Measurements from ENCODE around the gene AMH. TPM values are rescaled to one million over a fixed set of nuclear protein-coding genes. Genes with fewer than 3 reads are reported as not detected.

The AMH gene
- total and polyA plus RNA-seq, 4 donors = 0.73 to 3.5 (median 1.8) TPM

DNA sequence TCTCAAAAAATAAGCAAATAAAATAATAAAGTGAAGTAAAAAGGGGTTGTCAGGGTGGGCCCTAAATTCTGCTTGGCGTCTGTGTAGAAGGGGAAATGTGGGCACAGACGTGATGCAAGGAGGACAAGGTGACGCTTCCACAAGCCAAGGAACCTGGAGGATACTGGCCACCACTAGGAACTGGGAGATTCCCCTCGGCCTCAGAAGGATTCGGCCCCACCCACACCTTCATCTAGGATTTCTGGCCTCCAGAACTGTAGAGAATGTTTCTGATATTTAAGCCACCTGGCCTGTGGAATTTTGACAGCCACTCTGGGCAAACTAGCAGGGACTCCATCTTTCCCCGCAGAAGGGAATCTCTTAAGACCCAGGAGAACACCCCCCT lies 14.1 kb upstream of the AMH start:
- Histone ChIP-seq H3K9me3 (ENCODE audit: control insufficient read depth in 4 of 4, insufficient read depth in 3 of 4, low read length in 3 of 4) (no peaks in the 10 kb centered on the region), H3K36me3 (ENCODE audit: control insufficient read depth in 4 of 4, insufficient read depth in 4 of 4, low read length in 4 of 4) (peaks cover 0 to 36% (median 6%) of the 10 kb centered on the region in 4 donors), H3K4me3 (peak overlapping the region; percentile 81), H3K27ac (ENCODE audit: low read depth in 1 of 2, low read length in 1 of 2) (peak overlapping the region; percentile 13 to 96), H3K4me1 (ENCODE audit: control insufficient read depth in 5 of 5, insufficient read depth in 5 of 5, low read length in 5 of 5) (peaks cover 10 to 33% (median 15%) of the 10 kb centered on the region in 5 donors), H3K27me3 (ENCODE audit: control insufficient read depth in 3 of 3, insufficient read depth in 3 of 3, low read length in 2 of 3) (no peaks in the 10 kb centered on the region), H3K9ac (ENCODE audit: insufficient read depth in 1 of 2, low read length in 2 of 2) (no peak overlapping the region)
- ATAC-seq (ENCODE audit: insufficient read depth, low FRiP score) (no peak), DNase-seq (no peak)
- WGBS, 2 donors = 40 to 52% methylated on average over 6 of the region's 6 CpGs
- TF ChIP-seq, protein P1, sequence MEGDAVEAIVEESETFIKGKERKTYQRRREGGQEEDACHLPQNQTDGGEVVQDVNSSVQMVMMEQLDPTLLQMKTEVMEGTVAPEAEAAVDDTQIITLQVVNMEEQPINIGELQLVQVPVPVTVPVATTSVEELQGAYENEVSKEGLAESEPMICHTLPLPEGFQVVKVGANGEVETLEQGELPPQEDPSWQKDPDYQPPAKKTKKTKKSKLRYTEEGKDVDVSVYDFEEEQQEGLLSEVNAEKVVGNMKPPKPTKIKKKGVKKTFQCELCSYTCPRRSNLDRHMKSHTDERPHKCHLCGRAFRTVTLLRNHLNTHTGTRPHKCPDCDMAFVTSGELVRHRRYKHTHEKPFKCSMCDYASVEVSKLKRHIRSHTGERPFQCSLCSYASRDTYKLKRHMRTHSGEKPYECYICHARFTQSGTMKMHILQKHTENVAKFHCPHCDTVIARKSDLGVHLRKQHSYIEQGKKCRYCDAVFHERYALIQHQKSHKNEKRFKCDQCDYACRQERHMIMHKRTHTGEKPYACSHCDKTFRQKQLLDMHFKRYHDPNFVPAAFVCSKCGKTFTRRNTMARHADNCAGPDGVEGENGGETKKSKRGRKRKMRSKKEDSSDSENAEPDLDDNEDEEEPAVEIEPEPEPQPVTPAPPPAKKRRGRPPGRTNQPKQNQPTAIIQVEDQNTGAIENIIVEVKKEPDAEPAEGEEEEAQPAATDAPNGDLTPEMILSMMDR (IDR thresholded peaks at IDR 0.05; ENCODE audit: control extremely low read depth, extremely low read depth) = no peak

DNA sequence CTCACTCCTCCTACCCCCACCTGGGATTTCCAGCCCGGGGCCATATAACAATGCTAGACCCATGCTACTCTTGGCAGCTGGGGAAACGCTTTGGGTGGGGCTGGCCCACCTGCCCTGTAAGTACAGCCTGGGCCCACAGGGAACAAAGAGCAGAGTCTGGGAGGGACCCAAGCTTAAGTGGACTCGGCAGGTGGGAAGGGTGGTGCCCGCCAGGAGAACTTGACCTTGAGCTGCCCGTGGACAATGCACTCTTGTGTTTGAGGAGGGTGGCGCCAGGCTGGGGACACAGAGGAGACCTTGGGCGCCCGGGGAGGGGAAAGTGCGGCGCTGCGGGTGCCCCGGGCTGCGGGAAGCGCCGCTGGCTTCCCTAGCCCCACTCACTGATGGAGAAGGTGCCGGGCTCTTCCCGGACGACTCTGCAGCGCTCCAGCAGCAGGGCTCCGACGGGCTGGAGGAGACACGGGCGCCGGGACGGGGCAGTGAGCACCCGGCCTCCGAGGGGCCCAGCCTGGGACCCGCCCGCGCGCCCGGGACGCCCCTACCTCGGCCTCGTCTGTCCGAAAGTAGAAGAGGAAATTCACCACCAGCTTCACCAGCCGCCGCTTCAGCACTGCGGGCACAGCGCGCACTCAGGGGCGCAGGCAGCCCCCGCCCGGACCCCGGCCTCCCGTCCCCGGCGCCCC lies 13.6 kb upstream of the AMH start:
- H3K4me3 ChIP-seq = peak overlapping the region; percentile 81
- DNase-seq (peak in 1 of 3 donors; percentile 24), ATAC-seq (ENCODE audit: insufficient read depth, low FRiP score) (peak; percentile 1)
- no peaks in the 10 kb centered on the region for H3K9me3 ChIP-seq (ENCODE audit: control insufficient read depth in 4 of 4, insufficient read depth in 3 of 4, low read length in 3 of 4)
- WGBS, 2 donors = 1 to 2% methylated on average over 28 to 48 of the region's 48 CpGs
- peak overlapping the region in 1 of 2 donors; percentile 61 for H3K9ac ChIP-seq (ENCODE audit: insufficient read depth in 1 of 2, low read length in 2 of 2)
- peaks cover 0 to 31% (median 3%) of the 10 kb centered on the region in 4 donors for H3K36me3 ChIP-seq (ENCODE audit: control insufficient read depth in 4 of 4, insufficient read depth in 4 of 4, low read length in 4 of 4)
- peak overlapping the region; percentile 96 to 99 for H3K27ac ChIP-seq (ENCODE audit: low read depth in 1 of 2, low read length in 1 of 2)
- H3K27me3 ChIP-seq (ENCODE audit: control insufficient read depth in 3 of 3, insufficient read depth in 3 of 3, low read length in 2 of 3) = no peaks in the 10 kb centered on the region
- TF ChIP-seq, protein P1 (IDR thresholded peaks at IDR 0.05; ENCODE audit: control extremely low read depth, extremely low read depth) = no peak
- peaks cover 13 to 38% (median 18%) of the 10 kb centered on the region in 5 donors for H3K4me1 ChIP-seq (ENCODE audit: control insufficient read depth in 5 of 5, insufficient read depth in 5 of 5, low read length in 5 of 5)

DNA sequence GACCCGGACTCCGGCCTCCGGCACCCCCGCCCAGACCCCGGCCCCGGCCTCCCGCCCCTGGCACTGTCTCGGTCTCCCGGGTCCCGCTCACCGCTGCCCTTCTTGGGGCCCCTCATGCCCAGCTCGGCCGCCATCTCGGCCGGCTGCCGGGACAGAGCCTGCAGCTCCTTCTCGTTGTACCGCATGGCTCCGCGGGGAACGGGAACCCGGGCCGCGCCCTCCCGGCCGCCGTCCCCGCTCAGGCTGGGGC lies 13.1 kb upstream of the AMH start:
- ATAC-seq (ENCODE audit: insufficient read depth, low FRiP score) (no peak), DNase-seq (no peak)
- 0% methylated on average over 16 to 28 of the region's 28 CpGs for WGBS, 2 donors
- Histone ChIP-seq H3K4me3 (peak overlapping the region; percentile 81), H3K9ac (ENCODE audit: insufficient read depth in 1 of 2, low read length in 2 of 2) (no peak overlapping the region), H3K4me1 (ENCODE audit: control insufficient read depth in 5 of 5, insufficient read depth in 5 of 5, low read length in 5 of 5) (peaks cover 17 to 43% (median 21%) of the 10 kb centered on the region in 5 donors), H3K36me3 (ENCODE audit: control insufficient read depth in 4 of 4, insufficient read depth in 4 of 4, low read length in 4 of 4) (peaks cover 0 to 27% (median 3%) of the 10 kb centered on the region in 4 donors), H3K27me3 (ENCODE audit: control insufficient read depth in 3 of 3, insufficient read depth in 3 of 3, low read length in 2 of 3) (no peaks in the 10 kb centered on the region), H3K27ac (ENCODE audit: low read depth in 1 of 2, low read length in 1 of 2) (peak overlapping the region; percentile 96 to 99), H3K9me3 (ENCODE audit: control insufficient read depth in 4 of 4, insufficient read depth in 3 of 4, low read length in 3 of 4) (no peaks in the 10 kb centered on the region)
- TF ChIP-seq, protein P1 (IDR thresholded peaks at IDR 0.05; ENCODE audit: control extremely low read depth, extremely low read depth) = no peak

All from lung (tissue), 12 donors.